ENCODE data around the gene MICB. TPM values are rescaled to one million over a fixed set of nuclear protein-coding genes. Genes with fewer than 3 reads are reported as not detected.

The MICB gene
- total and polyA plus RNA-seq, 9 of the 15 experiments (the other 6 are each of a cell fraction or from before 2014, with no cell fraction given) = 13.3 to 34.5 (median 19.8) TPM

- TF ChIP-seq HMBOX1 (IDR thresholded peaks at IDR 0.05) = peak; percentile 79; the same call in 1 of the 2 replicates
- TF ChIP-seq ZBTB11 (CRISPR knock-in tag; IDR thresholded peaks at IDR 0.05) = peak in 2 of 3 experiments; percentile 33 to 88; a peak in 2 of 6 replicates
- TF ChIP-seq FOXM1 (IDR thresholded peaks at IDR 0.05; ENCODE audit: low read depth) = peak; percentile 34; the same call in 1 of the 2 replicates
- no peak for TF ChIP-seq FOXM1 (CRISPR knock-in tag; IDR thresholded peaks at IDR 0.05; ENCODE audit: low read depth)
- no peak for TF ChIP-seq ZNF395 (CRISPR knock-in tag; IDR thresholded peaks at IDR 0.05)
- TF ChIP-seq MECOM (CRISPR knock-in tag; IDR thresholded peaks at IDR 0.05) = peak; percentile 63; the same call in 1 of the 2 replicates
- TF ChIP-seq MCM7 (IDR thresholded peaks at IDR 0.05) = no peak
- peak; percentile 83 for TF ChIP-seq EGR1 (conservative IDR thresholded peaks at IDR 0.05)
- peak; percentile 81 for TF ChIP-seq PRDM10 (IDR thresholded peaks at IDR 0.05; ENCODE audit: partially characterized antibody)
- TF ChIP-seq ZNF431 (CRISPR knock-in tag; IDR thresholded peaks at IDR 0.05) = 0 out of 2 replicates have a peak, but pooled peaks have one; percentile 12
- peak; percentile 99 to 100 for TF ChIP-seq RAD21 (CRISPR knock-in tag; conservative IDR thresholded peaks at IDR 0.05 in 1 of 2, IDR thresholded peaks at IDR 0.05 in 1 of 2)
- TF ChIP-seq FOXA3 (CRISPR knock-in tag; conservative IDR thresholded peaks at IDR 0.05 in 1 of 2, IDR thresholded peaks at IDR 0.05 in 1 of 2) = 0 out of 4 replicates have a peak, but pooled peaks of 1 of the 2 experiments have one; percentile 20
- no peak for TF ChIP-seq ZFP30 (CRISPR knock-in tag; IDR thresholded peaks at IDR 0.05; ENCODE audit: borderline replicate concordance)
- no peak for TF ChIP-seq GTF2B (IDR thresholded peaks at IDR 0.05; ENCODE audit: extremely low read depth, insufficient read length)
- no peak for TF ChIP-seq ZBED1 (IDR thresholded peaks at IDR 0.05)
Measured at GRCh38 chr6:31546339-31546957, 48.5 kb downstream of the MICB start, which contains the start of gene ATP6V1G2 (continued).

All from K562 (cell line).